GM23338 (cell line): ENCODE data around the gene PIK3C3. TPM values are rescaled to one million over a fixed set of nuclear protein-coding genes. Genes with fewer than 3 reads are reported as not detected.

Experiments used
- ATAC-seq: fragments of 200-7000 bp; cut with Tn5 transposase; 3 replicates; pipeline ENCODE4 v1.9.1; 2020
- DNase-seq: peaks from one replicate; pipeline ENCODE4 v3.0.0-alpha.2; 2015; ENCODE audit warnings: low spot score
- H2AFZ ChIP-seq: fragments of 200-600 bp; sonication (generic); 2 replicates; pipeline ENCODE4 v1.8.0; 2016; ENCODE audit warnings: antibody characterized with exemption, mild to moderate bottlenecking, moderate library complexity
- H3F3A ChIP-seq: fragments of 200-600 bp; sonication (generic); replicated peaks from 2 replicates; pipeline ENCODE4 v1.8.0; 2017; ENCODE audit warnings: antibody characterized with exemption, mixed run types, low read depth
- H3K27ac ChIP-seq: fragments of 200-600 bp; sonication (generic); 2 replicates; pipeline ENCODE4 v1.6.1; 2016; ENCODE audit warnings: low read depth
- H3K27me3 ChIP-seq: fragments of 200-600 bp; sonication (generic); 2 replicates; pipeline ENCODE4 v1.8.0; 2016; ENCODE audit warnings: mild to moderate bottlenecking, mixed run types, moderate library complexity; ENCODE audit not compliant: insufficient read depth
- H3K36me3 ChIP-seq: fragments of 200-600 bp; sonication (generic); 2 replicates; pipeline ENCODE4 v1.8.0; 2016; ENCODE audit warnings: mild to moderate bottlenecking; ENCODE audit not compliant: insufficient read depth
- H3K4me1 ChIP-seq: fragments of 200-600 bp; sonication (generic); 2 replicates; pipeline ENCODE4 v1.8.0; 2016; ENCODE audit warnings: mild to moderate bottlenecking, moderate library complexity; ENCODE audit not compliant: insufficient read depth
- H3K4me2 ChIP-seq: fragments of 200-600 bp; sonication (generic); 2 replicates; pipeline ENCODE4 v1.7.1; 2017; ENCODE audit warnings: mixed run types
- H3K4me3 ChIP-seq: fragments of 200-600 bp; sonication (generic); 2 replicates; pipeline ENCODE4 v1.6.1; 2016; ENCODE audit warnings: mixed run types
- H3K79me2 ChIP-seq: fragments of 200-600 bp; sonication (generic); replicated peaks from 2 replicates; pipeline ENCODE4 v1.8.0; 2017; ENCODE audit warnings: mild to moderate bottlenecking; ENCODE audit not compliant: insufficient read depth
- H3K9me2 ChIP-seq: fragments of 200-600 bp; sonication (generic); 2 replicates; pipeline ENCODE4 v1.8.0; 2017; ENCODE audit not compliant: insufficient read depth
- H4K20me1 ChIP-seq: fragments of 200-600 bp; sonication (generic); replicated peaks from 2 replicates; pipeline ENCODE4 v1.8.0; 2017; ENCODE audit warnings: mild to moderate bottlenecking; ENCODE audit not compliant: insufficient read depth
- H3K27ac Mint-ChIP-seq: 2 replicates; pipeline ENCODE4 v1.8.0; 2020; ENCODE audit warnings: inconsistent platforms, mild to moderate bottlenecking, moderate library complexity, mixed read lengths
- H3K27me3 Mint-ChIP-seq: 3 replicates; pipeline ENCODE4 v1.8.0; 2022; ENCODE audit warnings: low read depth, mild to moderate bottlenecking, moderate library complexity, mixed read lengths, inconsistent platforms; ENCODE audit not compliant: insufficient read depth, poor library complexity
- H3K36me3 Mint-ChIP-seq: 3 replicates; pipeline ENCODE4 v1.8.0; 2021; ENCODE audit warnings: low read depth, mild to moderate bottlenecking, inconsistent platforms, moderate library complexity, mixed read lengths
- H3K4me1 Mint-ChIP-seq: 3 replicates; pipeline ENCODE4 v1.8.0; 2020; ENCODE audit warnings: mild to moderate bottlenecking, inconsistent platforms, mixed read lengths
- H3K4me3 Mint-ChIP-seq: 3 replicates; pipeline ENCODE4 v1.8.0; 2021; ENCODE audit warnings: moderate library complexity, mild to moderate bottlenecking, inconsistent platforms, mixed read lengths
- H3K9me3 Mint-ChIP-seq: 3 replicates; pipeline ENCODE4 v1.8.0; 2020; ENCODE audit warnings: moderate library complexity, mild to moderate bottlenecking, inconsistent platforms, mixed read lengths
- CREB1 ChIP-seq: fragments of 250-450 bp; sonication (Bioruptor Pico); IDR thresholded peaks from 2 replicates; pipeline ENCODE4 v1.5.0; 2020; ENCODE audit warnings: low read depth, mild to moderate bottlenecking, moderate library complexity
- EZH2 ChIP-seq: fragments of 200-600 bp; sonication (generic); IDR thresholded peaks from one replicate; pipeline ENCODE4 v1.8.0; 2017; ENCODE audit warnings: antibody characterized with exemption, mild to moderate bottlenecking, low read depth; ENCODE audit not compliant: unreplicated experiment
- EZH2phosphoT487 ChIP-seq: fragments of 200-600 bp; sonication (generic); IDR thresholded peaks from one replicate; pipeline ENCODE4 v1.8.1; 2018; ENCODE audit warnings: antibody characterized with exemption; ENCODE audit not compliant: unreplicated experiment
- JUNB ChIP-seq: IDR thresholded peaks from one replicate; pipeline ENCODE4 v1.6.1; 2016; ENCODE audit warnings: antibody characterized with exemption; ENCODE audit not compliant: unreplicated experiment
- NANOG ChIP-seq: IDR thresholded peaks from 2 replicates; pipeline ENCODE4 v1.6.1; 2016; ENCODE audit warnings: antibody characterized with exemption, borderline replicate concordance
- STAT1 ChIP-seq: IDR thresholded peaks from one replicate; pipeline ENCODE4 v1.6.1; 2016; ENCODE audit warnings: antibody characterized with exemption; ENCODE audit not compliant: unreplicated experiment
- polyA plus RNA-seq: library from polyadenylated mRNA; unstranded; fragments of >200 nt; fragmentation: Nextera tagmentation; extraction: Ambion mirVana; gene quantifications from 2 replicates; pipeline ENCODE4 v1.2.1, GENCODE V29; 2016
- total RNA-seq: library from RNA; depleted of rRNA; stranded (reverse); fragments of >200 nt; shearing (Covaris generic); gene quantifications from 2 replicates; pipeline ENCODE4 v1.2.3, GENCODE V29; 2014
- TF ChIP-seq, protein P1 (sequence below): fragments of 250-450 bp; sonication (Bioruptor Pico); IDR thresholded peaks from 2 replicates; pipeline ENCODE4 v1.5.0; 2020; ENCODE audit warnings: mild to moderate bottlenecking, moderate library complexity
- TF ChIP-seq, protein P2 (sequence below): IDR thresholded peaks from one replicate; pipeline ENCODE4 v1.6.1; 2018; ENCODE audit warnings: antibody characterized with exemption; ENCODE audit not compliant: unreplicated experiment

PIK3C3 gene
- total and polyA plus RNA-seq, 2 experiments from 2014 or later: 25.9 to 35.4 TPM

DNA sequence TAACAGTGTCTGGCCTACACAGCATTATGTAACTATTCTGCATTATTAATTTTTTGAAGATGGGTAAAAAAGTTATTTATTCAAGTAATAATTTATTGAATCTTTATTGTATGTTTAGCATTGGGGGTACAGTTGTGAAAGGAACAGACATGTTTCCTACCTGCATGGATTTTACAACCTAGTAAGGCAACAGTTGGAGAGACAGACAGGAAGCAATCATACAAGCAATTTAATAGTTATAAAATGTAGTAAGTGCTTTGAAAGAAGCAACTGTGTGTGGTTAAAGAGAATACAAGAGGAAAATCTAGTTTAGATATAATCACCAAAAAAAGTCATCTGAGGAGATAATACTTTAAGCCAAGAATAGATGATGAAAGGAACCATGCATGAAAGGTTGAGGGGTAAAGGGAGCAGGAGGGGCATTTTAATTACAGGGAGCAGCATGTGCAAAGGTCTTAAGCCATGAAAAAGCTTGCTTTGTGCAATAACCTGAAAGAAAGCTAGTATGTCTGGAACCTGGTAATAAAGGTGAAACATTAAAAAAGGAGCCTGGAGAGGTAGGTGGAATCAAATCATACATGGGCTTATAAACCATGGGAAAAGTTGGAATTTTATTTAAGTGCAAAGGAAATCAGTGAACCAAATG is 140.8 kb downstream of the PIK3C3 start:
- Histone ChIP-seq H3F3A (no peaks in the 10 kb centered on the region), H4K20me1 (0 out of 2 replicates have a peak, but pooled peaks cover 3% of the 10 kb centered on the region), H2AFZ (no peak overlapping the region), H3K27me3 (no peaks in the 10 kb centered on the region), H3K9me2 (peaks cover 4% of the 10 kb centered on the region; the same call in 1 of the 2 replicates), H3K4me1 (no peaks in the 10 kb centered on the region), H3K4me3 (no peak overlapping the region), H3K27ac (no peak overlapping the region), H3K79me2 (no peaks in the 10 kb centered on the region), H3K4me2 (no peak overlapping the region), H3K36me3 (no peaks in the 10 kb centered on the region)
- H3K4me3 Mint-ChIP-seq: no peak overlapping the region
- no peak for DNase-seq
- no peak overlapping the region for H3K27ac Mint-ChIP-seq
- H3K9me3 Mint-ChIP-seq: no peaks in the 10 kb centered on the region; the same call in 2 of the 3 replicates
- H3K36me3 Mint-ChIP-seq: no peaks in the 10 kb centered on the region
- H3K4me1 Mint-ChIP-seq: no peaks in the 10 kb centered on the region
- ATAC-seq: no peak
- no peak for TF ChIP-seq EZH2
- TF ChIP-seq NANOG: no peak
- TF ChIP-seq EZH2phosphoT487: no peak
- TF ChIP-seq, protein P1, sequence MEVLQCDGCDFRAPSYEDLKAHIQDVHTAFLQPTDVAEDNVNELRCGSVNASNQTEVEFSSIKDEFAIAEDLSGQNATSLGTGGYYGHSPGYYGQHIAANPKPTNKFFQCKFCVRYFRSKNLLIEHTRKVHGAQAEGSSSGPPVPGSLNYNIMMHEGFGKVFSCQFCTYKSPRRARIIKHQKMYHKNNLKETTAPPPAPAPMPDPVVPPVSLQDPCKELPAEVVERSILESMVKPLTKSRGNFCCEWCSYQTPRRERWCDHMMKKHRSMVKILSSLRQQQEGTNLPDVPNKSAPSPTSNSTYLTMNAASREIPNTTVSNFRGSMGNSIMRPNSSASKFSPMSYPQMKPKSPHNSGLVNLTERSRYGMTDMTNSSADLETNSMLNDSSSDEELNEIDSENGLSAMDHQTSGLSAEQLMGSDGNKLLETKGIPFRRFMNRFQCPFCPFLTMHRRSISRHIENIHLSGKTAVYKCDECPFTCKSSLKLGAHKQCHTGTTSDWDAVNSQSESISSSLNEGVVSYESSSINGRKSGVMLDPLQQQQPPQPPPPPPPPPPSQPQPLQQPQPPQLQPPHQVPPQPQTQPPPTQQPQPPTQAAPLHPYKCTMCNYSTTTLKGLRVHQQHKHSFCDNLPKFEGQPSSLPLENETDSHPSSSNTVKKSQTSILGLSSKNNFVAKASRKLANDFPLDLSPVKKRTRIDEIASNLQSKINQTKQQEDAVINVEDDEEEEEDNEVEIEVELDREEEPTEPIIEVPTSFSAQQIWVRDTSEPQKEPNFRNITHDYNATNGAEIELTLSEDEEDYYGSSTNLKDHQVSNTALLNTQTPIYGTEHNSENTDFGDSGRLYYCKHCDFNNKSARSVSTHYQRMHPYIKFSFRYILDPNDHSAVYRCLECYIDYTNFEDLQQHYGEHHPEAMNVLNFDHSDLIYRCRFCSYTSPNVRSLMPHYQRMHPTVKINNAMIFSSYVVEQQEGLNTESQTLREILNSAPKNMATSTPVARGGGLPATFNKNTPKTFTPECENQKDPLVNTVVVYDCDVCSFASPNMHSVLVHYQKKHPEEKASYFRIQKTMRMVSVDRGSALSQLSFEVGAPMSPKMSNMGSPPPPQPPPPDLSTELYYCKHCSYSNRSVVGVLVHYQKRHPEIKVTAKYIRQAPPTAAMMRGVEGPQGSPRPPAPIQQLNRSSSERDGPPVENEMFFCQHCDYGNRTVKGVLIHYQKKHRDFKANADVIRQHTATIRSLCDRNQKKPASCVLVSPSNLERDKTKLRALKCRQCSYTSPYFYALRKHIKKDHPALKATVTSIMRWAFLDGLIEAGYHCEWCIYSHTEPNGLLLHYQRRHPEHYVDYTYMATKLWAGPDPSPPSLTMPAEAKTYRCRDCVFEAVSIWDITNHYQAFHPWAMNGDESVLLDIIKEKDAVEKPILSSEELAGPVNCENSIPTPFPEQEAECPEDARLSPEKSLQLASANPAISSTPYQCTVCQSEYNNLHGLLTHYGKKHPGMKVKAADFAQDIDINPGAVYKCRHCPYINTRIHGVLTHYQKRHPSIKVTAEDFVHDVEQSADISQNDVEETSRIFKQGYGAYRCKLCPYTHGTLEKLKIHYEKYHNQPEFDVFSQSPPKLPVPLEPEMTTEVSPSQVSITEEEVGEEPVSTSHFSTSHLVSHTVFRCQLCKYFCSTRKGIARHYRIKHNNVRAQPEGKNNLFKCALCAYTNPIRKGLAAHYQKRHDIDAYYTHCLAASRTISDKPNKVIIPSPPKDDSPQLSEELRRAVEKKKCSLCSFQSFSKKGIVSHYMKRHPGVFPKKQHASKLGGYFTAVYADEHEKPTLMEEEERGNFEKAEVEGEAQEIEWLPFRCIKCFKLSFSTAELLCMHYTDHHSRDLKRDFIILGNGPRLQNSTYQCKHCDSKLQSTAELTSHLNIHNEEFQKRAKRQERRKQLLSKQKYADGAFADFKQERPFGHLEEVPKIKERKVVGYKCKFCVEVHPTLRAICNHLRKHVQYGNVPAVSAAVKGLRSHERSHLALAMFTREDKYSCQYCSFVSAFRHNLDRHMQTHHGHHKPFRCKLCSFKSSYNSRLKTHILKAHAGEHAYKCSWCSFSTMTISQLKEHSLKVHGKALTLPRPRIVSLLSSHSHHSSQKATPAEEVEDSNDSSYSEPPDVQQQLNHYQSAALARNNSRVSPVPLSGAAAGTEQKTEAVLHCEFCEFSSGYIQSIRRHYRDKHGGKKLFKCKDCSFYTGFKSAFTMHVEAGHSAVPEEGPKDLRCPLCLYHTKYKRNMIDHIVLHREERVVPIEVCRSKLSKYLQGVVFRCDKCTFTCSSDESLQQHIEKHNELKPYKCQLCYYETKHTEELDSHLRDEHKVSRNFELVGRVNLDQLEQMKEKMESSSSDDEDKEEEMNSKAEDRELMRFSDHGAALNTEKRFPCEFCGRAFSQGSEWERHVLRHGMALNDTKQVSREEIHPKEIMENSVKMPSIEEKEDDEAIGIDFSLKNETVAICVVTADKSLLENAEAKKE (CRISPR knock-in tag): no peak
- TF ChIP-seq STAT1: no peak
- TF ChIP-seq, protein P2, sequence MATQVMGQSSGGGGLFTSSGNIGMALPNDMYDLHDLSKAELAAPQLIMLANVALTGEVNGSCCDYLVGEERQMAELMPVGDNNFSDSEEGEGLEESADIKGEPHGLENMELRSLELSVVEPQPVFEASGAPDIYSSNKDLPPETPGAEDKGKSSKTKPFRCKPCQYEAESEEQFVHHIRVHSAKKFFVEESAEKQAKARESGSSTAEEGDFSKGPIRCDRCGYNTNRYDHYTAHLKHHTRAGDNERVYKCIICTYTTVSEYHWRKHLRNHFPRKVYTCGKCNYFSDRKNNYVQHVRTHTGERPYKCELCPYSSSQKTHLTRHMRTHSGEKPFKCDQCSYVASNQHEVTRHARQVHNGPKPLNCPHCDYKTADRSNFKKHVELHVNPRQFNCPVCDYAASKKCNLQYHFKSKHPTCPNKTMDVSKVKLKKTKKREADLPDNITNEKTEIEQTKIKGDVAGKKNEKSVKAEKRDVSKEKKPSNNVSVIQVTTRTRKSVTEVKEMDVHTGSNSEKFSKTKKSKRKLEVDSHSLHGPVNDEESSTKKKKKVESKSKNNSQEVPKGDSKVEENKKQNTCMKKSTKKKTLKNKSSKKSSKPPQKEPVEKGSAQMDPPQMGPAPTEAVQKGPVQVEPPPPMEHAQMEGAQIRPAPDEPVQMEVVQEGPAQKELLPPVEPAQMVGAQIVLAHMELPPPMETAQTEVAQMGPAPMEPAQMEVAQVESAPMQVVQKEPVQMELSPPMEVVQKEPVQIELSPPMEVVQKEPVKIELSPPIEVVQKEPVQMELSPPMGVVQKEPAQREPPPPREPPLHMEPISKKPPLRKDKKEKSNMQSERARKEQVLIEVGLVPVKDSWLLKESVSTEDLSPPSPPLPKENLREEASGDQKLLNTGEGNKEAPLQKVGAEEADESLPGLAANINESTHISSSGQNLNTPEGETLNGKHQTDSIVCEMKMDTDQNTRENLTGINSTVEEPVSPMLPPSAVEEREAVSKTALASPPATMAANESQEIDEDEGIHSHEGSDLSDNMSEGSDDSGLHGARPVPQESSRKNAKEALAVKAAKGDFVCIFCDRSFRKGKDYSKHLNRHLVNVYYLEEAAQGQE: no peak
- no peak for TF ChIP-seq CREB1 (CRISPR knock-in tag)
- no peak for TF ChIP-seq JUNB
- H3K27me3 Mint-ChIP-seq: no peaks in the 10 kb centered on the region
